Right renal cortex interstitium (tissue), 3 donors: ENCODE data around the gene MTMR12. TPM values are rescaled to one million over a fixed set of nuclear protein-coding genes. Genes with fewer than 3 reads are reported as not detected.

Source experiments
- DNase-seq, 3 donors: peaks; one replicate each; pipeline ENCODE4 v3.0.0-alpha.2; 2013; ENCODE audit warnings: low read depth in 3 of 3, low spot score in 2 of 3
- polyA plus RNA-seq, 3 donors: library from polyadenylated mRNA; unstranded; fragments of 120-200 nt; gene quantifications; one replicate each; pipeline ENCODE4 v1.2.1, GENCODE V29; 2013; ENCODE audit not compliant: insufficient read length in 3 of 3

MTMR12 gene
- polyA plus RNA-seq, 3 donors, result 35.0 to 37.7 (median 37.5) TPM

DNA sequence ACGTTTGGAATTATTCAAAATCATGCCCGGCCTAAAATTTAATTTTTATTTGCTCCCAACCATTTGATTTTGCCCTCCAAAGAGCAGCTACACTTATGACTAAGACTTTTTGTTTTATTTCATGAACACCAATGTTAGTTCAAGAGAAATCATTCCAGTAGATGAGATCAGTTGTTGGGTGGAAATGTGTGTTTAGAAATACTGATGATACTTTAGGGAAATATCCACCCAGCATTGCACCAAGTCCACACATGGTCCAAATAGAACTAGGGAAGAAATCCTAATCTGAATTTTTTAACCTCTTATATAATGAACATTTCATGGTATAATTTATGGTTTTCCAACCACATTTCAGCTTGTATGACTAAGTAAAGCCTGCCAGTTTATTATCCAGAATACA, 110.3 kb downstream of the MTMR12 start:
- DNase-seq, result no peak

DNA sequence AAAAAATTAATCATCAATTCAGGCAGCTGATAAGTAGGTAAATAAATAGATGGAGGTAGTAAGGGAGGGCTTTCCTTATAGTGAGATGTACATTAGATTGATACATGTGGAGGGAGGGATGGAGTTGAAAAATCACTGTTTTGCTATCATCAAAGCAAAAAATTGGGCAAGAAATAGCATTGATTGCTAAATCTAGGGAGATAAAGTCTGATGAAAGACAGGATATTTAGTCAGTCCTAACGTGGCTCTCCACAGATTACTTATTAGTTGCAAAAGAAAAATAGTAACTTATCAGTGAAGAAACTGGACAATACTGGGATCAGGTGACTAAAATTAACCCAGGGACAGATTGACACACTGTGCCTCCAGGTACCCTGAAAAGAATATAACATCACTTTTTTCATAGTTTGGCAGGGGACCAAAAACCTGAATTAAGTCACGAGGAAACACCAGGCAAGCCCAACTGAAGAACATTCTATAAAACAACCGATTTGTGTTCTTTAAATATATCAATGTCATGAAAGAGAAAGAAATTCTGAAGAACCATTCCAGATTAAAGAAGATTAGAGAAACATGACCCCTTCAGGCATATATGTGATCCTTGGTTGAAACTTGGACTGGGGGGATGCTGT, 111.5 kb downstream of the MTMR12 start:
- no peak for DNase-seq

DNA sequence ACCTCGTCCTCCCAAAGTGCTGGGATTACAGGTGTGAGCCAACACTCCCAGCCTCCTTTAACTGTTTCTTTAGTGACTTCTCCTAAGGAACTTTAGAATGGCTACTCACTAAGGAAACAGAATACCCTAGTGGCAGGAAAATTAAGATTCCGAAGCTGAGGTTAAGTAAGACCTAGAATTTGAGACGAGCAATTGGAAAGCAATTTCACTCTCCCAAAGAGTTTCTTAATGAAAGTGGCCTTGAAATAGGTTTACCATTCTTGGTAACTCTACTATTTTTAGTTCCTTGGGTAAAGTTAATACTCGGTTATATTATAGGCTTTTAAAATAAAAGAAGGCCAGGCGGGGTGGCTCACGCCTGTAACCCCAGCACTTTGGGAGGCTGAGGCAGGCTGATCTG, 115.7 kb downstream of the MTMR12 start:
- DNase-seq, result no peak

DNA sequence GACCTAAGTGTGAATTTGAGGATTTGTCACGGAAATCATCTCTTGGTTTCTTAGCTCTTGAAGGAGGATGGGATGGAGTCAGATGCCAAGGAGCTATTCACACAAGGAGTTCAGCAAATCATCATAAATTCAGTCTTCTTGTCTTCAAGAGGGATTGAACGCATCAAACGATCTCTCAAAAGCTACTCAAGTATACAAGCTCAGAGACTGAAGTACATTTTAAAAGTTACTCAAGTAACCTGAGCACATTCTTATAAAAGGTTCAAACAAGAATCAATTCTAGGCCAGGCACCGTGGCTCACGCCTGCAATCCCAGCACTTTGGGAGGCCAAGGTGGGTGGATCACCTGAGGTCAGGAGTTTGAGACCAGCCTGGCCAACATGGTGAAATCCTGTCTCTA, 117.5 kb downstream of the MTMR12 start:
- no peak for DNase-seq

DNA sequence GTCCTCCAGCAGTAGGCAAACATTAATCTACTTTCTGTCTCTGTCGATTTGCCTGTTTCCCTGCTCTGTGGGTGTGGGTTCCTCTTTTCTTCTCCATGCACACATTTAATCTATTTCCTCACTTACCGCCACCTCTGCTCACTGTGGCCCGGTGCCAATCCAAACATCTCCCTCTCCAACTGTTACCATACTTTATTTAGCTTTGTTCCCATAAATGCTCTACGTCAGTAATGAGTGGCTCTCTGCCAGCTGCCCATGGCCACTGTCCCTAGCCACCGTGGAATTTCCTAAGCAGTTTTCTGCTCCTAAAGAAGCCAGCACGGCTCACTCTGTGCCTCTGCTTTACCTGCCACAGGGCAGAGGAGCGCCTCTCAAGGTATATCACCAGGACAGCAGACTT, 119.1 kb downstream of the MTMR12 start:
- DNase-seq, result no peak

DNA sequence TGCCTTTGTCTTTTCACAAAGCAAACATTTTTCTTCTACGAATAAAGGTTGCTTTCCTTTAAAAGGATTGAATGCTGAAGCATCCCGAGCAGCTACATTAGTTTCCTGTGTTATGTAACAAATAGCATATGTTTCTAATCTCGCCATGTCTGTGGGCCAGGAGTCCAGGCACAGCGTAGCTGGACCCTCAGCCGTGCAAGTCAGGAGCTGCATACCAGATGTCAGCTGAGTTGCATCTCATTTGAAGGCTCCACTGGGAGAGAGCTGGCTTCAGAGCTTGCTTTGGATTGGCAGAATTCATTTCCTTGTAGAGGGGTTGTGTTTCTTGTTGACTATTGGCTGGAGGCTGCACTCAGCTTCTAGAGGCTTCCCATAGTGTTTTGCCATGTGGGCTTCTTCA, 122.6 kb downstream of the MTMR12 start:
- DNase-seq, result peak in 1 of 3 donors; percentile 43

DNA sequence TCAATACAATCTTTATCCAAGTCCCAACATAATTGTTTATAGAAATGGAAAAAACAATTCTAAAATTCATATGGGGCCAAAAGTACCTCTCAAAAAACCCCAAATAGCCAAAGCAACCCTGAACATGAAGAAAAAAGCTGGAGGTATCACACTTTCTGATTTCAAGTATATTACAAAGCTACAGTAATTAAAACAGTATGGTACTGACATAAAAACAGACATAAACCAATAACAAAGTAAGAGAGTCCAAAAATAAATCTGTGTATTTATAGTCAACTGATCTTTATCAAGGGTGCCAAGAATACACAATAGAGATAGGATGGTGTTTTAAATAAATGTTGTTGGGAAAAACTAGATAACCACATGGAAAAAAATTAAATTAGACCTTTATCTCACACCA, 125.1 kb downstream of the MTMR12 start:
- DNase-seq, result no peak

DNA sequence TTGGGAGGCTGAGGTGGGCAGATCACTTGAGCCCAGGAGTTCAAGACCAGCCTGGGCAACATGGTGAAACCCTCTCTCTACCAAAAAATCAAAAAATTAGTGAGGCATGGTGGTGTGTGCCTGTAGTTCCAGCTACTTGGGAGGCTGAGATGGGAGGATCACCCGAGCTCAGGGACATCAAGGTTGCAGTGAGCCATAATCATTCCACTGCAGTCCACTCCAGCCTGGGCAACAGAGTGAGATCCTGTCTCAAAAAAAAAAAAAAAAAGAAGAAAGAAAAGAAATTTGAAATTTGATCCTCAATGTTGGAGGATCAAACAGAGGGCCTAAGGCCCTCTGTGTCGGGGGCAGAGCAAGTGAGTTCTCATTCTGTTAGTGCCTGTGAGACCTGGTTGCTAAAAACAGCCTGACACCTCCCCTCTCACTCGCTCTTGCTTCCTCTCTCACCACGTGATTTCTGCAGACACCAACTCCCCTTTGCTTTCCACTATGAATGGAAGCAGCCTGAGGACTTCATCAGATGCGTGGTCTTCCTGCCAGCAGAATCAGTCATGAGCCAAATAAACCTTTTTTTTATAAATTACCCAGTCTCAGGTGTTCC, 130.2 kb downstream of the MTMR12 start:
- DNase-seq, result no peak

Other genes starting within 250 kb of the MTMR12 start
- 10 to 100 TPM; 93.0 to 94.5 (median 93.5) TPM for gene GOLPH3, start 138.6 kb downstream of the MTMR12 start, polyA plus RNA-seq
- 100 to 1,000 TPM; 126 to 140 (median 138) TPM for gene ZFR, start 131.8 kb upstream of the MTMR12 start, polyA plus RNA-seq